ENCODE results near the gene SLC39A9.

SLC39A9 gene

DNA sequence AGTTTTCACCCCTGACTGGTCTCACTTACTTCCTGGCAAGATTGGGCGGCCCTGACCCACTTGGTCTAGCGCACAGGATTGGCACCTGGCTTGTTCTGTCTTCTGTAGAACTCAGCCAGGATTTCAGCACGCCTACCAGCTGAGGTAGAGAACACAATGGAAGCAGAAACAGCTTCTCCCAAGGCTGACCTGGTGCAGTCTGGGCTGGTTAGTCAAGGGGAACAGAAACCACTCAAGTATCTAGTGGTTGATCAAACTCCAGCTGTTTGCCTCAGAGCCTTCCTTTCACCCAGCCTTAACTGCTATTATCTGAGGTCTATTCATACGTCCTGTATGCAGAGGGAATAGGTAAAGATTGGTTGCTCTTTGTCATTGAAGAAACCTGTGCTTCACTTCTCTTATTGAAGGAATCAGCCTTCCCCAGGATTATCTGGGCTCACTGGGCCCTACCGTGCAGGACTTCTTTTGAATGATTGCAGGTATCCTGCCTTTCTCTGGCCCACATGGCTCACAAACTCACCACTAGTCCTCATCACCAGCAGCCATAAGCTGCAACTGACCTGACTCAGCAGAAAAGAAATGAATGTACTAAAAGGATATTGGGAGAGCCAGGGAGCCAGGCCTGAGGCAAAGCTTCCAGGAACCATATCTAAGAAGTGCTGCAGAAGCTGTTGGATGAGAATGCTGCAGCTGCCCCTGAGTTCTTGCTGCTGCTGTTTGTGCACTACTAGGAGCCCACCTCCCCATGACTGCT, 83.5 kb downstream of the SLC39A9 start:
- TF ChIP-seq, protein P1, sequence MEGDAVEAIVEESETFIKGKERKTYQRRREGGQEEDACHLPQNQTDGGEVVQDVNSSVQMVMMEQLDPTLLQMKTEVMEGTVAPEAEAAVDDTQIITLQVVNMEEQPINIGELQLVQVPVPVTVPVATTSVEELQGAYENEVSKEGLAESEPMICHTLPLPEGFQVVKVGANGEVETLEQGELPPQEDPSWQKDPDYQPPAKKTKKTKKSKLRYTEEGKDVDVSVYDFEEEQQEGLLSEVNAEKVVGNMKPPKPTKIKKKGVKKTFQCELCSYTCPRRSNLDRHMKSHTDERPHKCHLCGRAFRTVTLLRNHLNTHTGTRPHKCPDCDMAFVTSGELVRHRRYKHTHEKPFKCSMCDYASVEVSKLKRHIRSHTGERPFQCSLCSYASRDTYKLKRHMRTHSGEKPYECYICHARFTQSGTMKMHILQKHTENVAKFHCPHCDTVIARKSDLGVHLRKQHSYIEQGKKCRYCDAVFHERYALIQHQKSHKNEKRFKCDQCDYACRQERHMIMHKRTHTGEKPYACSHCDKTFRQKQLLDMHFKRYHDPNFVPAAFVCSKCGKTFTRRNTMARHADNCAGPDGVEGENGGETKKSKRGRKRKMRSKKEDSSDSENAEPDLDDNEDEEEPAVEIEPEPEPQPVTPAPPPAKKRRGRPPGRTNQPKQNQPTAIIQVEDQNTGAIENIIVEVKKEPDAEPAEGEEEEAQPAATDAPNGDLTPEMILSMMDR (IDR thresholded peaks at IDR 0.05; ENCODE audit: low read depth, low read length, missing control alignments): no peak
- DNase-seq (ENCODE audit: low read depth): no peak
- H3K4me3 ChIP-seq (ENCODE audit: low read depth, low read length): no peak overlapping the region
- in situ Hi-C loops (cut with HindIII; ENCODE audit: low sequenced_read_pairs): no loop called here

DNA sequence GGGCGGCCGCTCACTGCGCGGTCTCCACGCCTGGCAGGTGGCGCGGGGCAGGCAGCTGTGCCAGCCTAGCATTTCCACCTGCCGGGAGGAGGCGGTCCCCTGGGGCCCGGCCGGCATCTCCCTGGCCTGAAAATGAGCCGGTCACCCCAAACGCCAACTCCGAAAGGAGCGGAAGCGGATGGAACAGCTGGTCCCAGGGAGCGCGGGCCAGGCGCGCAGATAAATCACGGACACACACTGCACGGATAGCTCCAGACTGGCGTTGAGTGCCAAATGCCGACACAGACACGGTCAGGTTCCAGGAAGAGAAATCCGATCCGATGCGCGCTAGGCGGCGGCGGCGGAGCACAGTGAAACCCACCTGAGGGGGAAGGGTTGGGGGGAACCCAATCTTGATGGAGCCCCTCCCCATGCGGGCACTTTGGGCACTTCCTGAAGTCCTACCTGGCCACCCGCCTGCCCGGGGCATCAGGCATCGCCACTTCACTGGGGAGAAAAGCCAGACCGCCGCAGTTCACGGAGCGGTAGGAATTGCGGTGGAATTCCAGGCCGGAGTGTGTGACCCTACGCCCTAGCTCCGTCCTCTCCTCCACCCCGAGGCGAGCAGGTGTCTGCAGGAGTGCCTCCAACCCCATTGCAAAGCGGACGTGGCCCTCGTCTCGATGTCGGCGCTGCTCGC, 85.4 kb downstream of the SLC39A9 start:
- H3K4me3 ChIP-seq (ENCODE audit: low read depth, low read length): peak overlapping the region; percentile 26
- in situ Hi-C loops (cut with HindIII; ENCODE audit: low sequenced_read_pairs): no loop called here
- DNase-seq (ENCODE audit: low read depth): no peak

DNA sequence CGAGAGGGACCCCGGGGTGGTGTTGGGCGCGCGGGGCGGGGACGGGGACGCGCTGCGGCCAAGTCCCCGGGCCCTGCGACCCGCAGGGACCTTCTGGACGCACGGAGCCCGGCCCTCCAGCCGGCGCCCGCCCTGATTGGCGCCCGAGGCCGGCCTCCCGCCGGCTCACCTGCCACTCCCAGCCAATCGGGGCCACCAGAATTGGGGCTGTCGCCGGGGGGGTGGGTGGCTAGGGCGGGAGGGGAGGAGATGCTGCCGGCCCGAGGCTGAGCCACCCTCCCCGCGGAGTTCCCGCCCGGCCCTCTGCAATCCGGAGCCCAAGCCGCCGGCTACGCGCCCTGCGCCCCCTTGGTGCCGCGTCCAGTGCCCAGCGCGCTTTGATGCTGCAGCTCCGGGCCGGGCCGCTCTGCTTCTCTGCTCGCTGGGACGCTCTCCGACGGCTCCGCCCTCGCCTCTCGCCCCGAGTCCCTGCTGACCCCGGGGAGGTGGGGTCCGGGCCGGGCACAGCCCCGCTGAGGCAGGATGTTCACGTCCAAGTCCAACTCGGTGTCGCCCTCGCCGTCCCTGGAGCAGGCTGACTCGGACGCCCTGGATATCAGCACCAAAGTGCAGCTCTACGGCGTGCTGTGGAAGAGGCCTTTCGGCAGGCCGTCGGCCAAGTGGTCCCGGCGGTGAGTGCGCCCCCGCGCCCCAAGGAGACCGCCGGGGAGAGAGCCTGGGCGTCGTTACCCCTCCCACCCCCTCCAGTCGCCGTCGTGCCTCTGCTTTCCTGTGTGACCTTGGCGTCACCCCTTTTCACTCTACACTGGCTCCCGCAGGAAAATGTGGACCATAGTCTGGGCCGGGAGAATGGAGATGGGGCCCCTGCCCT, 86.2 kb downstream of the SLC39A9 start, which contains the start of gene PLEKHD1:
TSS of gene PLEKHD1 (plus strand) at position 285 of the 871 bp plus-strand sequence. CDS start at position 523, 238 bp downstream.
- in situ Hi-C loops (cut with HindIII; ENCODE audit: low sequenced_read_pairs): no loop called here
- DNase-seq (ENCODE audit: low read depth): no peak
- peak within 1 kb of the TSS; percentile 26 for H3K4me3 ChIP-seq (ENCODE audit: low read depth, low read length)
- TF ChIP-seq, protein P1 (IDR thresholded peaks at IDR 0.05; ENCODE audit: low read depth, low read length, missing control alignments): no peak

More for the DNA sequence above, 85.4 kb downstream of the SLC39A9 start:
- TF ChIP-seq, protein P1 (IDR thresholded peaks at IDR 0.05; ENCODE audit: low read depth, low read length, missing control alignments): no peak

- TF ChIP-seq, protein P1 (IDR thresholded peaks at IDR 0.05; ENCODE audit: low read depth, low read length, missing control alignments): no peak
- no peak overlapping the region for H3K4me3 ChIP-seq (ENCODE audit: low read depth, low read length)
- DNase-seq (ENCODE audit: low read depth): no peak
- in situ Hi-C loops (cut with HindIII; ENCODE audit: low sequenced_read_pairs): no loop called here
Observed at GRCh38 chr14:69485315-69485660, 86.8 kb downstream of the SLC39A9 start.

DNA sequence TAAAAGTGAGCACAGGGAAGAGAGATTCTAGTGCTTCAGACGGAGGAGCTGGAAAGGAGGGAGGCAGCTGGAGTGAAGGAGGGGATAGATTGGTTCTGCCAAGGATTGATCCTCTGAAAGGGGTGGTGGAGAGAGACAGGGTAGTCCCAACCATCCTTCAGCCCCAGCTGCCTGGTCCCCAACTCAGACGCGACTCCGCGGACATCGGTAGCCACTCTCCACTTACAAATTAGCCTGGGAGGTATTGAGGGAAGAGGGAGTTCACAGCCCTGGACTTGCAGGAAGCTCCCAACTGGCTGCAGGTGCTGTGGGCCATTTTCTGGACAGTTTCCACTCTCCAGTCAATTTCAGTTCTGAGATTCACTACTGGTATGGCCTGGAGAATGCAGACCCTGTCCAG, 87.2 kb downstream of the SLC39A9 start:
- no peak overlapping the region for H3K4me3 ChIP-seq (ENCODE audit: low read depth, low read length)
- no peak for DNase-seq (ENCODE audit: low read depth)
- TF ChIP-seq, protein P1 (IDR thresholded peaks at IDR 0.05; ENCODE audit: low read depth, low read length, missing control alignments): no peak
- in situ Hi-C loops (cut with HindIII; ENCODE audit: low sequenced_read_pairs): no loop called here

GRCh38 chr14:69487226-69487625, 88.7 kb downstream of the SLC39A9 start:
- H3K4me3 ChIP-seq (ENCODE audit: low read depth, low read length): no peak overlapping the region
- DNase-seq (ENCODE audit: low read depth): no peak
- in situ Hi-C loops (cut with HindIII; ENCODE audit: low sequenced_read_pairs): no loop called here
- TF ChIP-seq, protein P1 (IDR thresholded peaks at IDR 0.05; ENCODE audit: low read depth, low read length, missing control alignments): no peak
